ENCODE data around the gene MYO1D.

Gene MYO1D

DNA sequence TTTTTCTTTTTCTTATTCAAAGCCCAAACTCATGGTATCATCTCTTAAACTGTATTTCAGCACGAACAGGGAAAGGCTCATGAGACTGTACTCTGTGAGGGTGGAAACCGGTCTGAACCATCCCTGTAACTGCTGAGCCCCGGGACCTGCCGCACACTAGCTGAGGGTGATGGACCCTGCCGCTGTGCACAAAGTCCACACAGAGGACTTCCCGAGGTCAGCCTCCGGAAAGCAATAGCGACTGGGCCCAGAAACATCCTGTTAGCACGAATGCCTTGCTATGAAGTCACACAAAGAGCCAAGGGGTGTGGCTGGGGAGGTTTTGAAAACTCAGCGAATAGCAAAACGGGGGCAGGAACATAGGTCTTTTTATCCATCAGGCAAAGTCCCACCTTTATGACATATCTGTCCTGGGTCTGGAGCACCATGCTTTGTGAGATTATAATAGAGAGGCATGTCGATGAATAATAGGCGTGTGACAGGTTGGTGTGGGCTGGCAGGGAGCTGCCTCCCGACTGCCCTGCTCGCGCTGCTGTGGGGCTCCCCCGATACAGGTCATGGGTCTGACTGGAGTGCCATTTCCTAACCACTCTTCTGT lies 356.7 kb downstream of the MYO1D start:
- Histone ChIP-seq H3K27ac (ENCODE audit: low read depth, low read length) (no peak overlapping the region), H3K4me1 (ENCODE audit: control insufficient read depth in 5 of 5, insufficient read depth in 5 of 5, low read length in 5 of 5) (peaks cover 2 to 21% (median 19%) of the 10 kb centered on the region in 5 donors), H3K9ac (ENCODE audit: low read length in 5 of 5) (no peak overlapping the region), H3K27me3 (ENCODE audit: control insufficient read depth in 5 of 5, insufficient read depth in 4 of 5, low read length in 5 of 5) (peaks cover 0 to 16% (median 3%) of the 10 kb centered on the region in 5 donors), H3K36me3 (ENCODE audit: control insufficient read depth in 5 of 5, insufficient read depth in 5 of 5, low read length in 5 of 5) (no peaks in the 10 kb centered on the region), H3K4me3 (ENCODE audit: low read depth in 1 of 5, low read length in 5 of 5) (peak overlapping the region in 4 of 5 donors; percentile 44 to 58 (median 54)), H3K9me3 (ENCODE audit: control insufficient read depth in 5 of 5, low read length in 5 of 5) (no peaks in the 10 kb centered on the region)

DNA sequence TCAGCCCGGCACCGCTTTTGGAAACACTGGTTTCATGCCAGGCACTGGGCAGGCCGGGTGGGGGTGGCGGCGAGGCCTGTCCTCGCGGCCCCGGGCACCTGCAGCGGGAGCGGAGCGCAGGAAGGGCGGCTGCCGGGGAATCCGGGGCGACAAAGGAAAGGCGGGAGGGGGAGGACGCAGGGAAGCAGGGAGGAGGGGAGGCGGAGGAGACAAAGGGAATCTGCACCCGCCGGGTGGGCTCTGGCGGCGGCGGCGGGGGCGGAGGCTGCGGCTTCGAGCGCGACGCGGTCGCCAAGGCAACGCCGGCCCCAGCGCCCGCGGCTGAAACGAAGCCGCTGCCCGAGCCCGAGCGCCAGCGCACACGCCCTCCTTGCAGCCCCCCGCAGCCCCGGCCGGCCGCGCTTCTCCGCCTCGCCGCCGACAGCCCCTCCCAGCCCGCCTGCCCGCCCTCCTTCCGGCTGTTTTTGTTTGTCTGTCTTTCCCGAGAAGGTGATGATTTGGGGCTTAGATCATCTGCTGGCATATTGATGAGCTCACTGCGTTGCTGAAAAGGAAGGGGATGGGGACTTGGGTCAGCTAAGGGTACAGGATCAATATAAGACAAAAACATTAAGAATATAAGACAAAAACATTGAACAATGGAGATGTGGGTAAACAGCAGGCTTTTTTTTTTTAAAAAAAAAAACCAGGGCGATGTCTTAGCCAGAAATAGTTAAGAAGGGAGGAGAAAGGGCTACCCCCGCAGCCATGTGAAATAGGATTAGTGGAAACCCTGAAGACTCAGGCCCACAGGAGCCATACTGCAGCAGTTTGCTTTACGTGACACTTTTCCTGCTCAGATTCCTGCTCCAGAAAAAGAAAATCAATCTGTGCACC lies 357.5 kb downstream of the MYO1D start:
- H3K4me3 ChIP-seq (ENCODE audit: low read depth in 1 of 5, low read length in 5 of 5) = peak overlapping the region; percentile 44 to 58 (median 52)
- H3K9ac ChIP-seq (ENCODE audit: low read length in 5 of 5) = peak overlapping the region in 1 of 5 donors; percentile 12
- H3K36me3 ChIP-seq (ENCODE audit: control insufficient read depth in 5 of 5, insufficient read depth in 5 of 5, low read length in 5 of 5) = no peaks in the 10 kb centered on the region
- no peak overlapping the region for H3K27ac ChIP-seq (ENCODE audit: low read depth, low read length)
- no peaks in the 10 kb centered on the region for H3K9me3 ChIP-seq (ENCODE audit: control insufficient read depth in 5 of 5, low read length in 5 of 5)
- peaks cover 0 to 16% (median 3%) of the 10 kb centered on the region in 5 donors for H3K27me3 ChIP-seq (ENCODE audit: control insufficient read depth in 5 of 5, insufficient read depth in 4 of 5, low read length in 5 of 5)
- peaks cover 2 to 21% (median 19%) of the 10 kb centered on the region in 5 donors for H3K4me1 ChIP-seq (ENCODE audit: control insufficient read depth in 5 of 5, insufficient read depth in 5 of 5, low read length in 5 of 5)

- no peak overlapping the region for H3K27ac ChIP-seq (ENCODE audit: low read depth, low read length)
These were observed 358.2 kb downstream of the MYO1D start for GRCh38 chr17:32518646-32519227.

DNA sequence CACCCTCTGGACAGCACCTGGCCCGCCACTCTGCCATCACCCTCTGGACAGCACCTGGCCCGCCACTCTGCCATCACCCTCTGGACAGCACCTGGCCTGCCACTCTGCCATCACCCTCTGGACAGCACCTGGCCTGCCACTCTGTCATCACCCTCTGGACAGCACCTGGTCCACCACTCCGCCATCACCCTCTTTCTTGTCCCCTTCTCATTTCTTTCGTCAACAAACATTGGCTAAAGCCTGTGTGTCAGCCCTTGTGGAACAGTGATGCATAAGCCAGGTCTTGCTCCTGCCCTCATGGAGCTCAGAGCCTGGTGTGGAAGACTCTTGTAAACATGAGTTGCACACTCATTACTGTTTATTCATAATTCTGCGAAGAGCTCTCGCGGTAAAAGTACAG lies 358.9 kb downstream of the MYO1D start:
- no peak overlapping the region for H3K9ac ChIP-seq (ENCODE audit: low read length in 5 of 5)
- peaks cover 0 to 16% (median 3%) of the 10 kb centered on the region in 5 donors for H3K27me3 ChIP-seq (ENCODE audit: control insufficient read depth in 5 of 5, insufficient read depth in 4 of 5, low read length in 5 of 5)
- no peaks in the 10 kb centered on the region for H3K36me3 ChIP-seq (ENCODE audit: control insufficient read depth in 5 of 5, insufficient read depth in 5 of 5, low read length in 5 of 5)
- H3K4me3 ChIP-seq (ENCODE audit: low read depth in 1 of 5, low read length in 5 of 5) = no peak overlapping the region
- H3K4me1 ChIP-seq (ENCODE audit: control insufficient read depth in 5 of 5, insufficient read depth in 5 of 5, low read length in 5 of 5) = peaks cover 2 to 21% (median 19%) of the 10 kb centered on the region in 5 donors
- H3K9me3 ChIP-seq (ENCODE audit: control insufficient read depth in 5 of 5, low read length in 5 of 5) = no peaks in the 10 kb centered on the region
- no peak overlapping the region for H3K27ac ChIP-seq (ENCODE audit: low read depth, low read length)

More at GRCh38 chr17:32518646-32519227, 358.2 kb downstream of the MYO1D start:
- H3K9ac ChIP-seq (ENCODE audit: low read length in 5 of 5) = peak overlapping the region in 1 of 5 donors; percentile 12
- no peaks in the 10 kb centered on the region for H3K36me3 ChIP-seq (ENCODE audit: control insufficient read depth in 5 of 5, insufficient read depth in 5 of 5, low read length in 5 of 5)
- H3K27me3 ChIP-seq (ENCODE audit: control insufficient read depth in 5 of 5, insufficient read depth in 4 of 5, low read length in 5 of 5) = peaks cover 0 to 16% (median 3%) of the 10 kb centered on the region in 5 donors
- peak overlapping the region in 4 of 5 donors; percentile 32 to 57 (median 48) for H3K4me3 ChIP-seq (ENCODE audit: low read depth in 1 of 5, low read length in 5 of 5)
- H3K4me1 ChIP-seq (ENCODE audit: control insufficient read depth in 5 of 5, insufficient read depth in 5 of 5, low read length in 5 of 5) = peaks cover 2 to 21% (median 19%) of the 10 kb centered on the region in 5 donors
- H3K9me3 ChIP-seq (ENCODE audit: control insufficient read depth in 5 of 5, low read length in 5 of 5) = no peaks in the 10 kb centered on the region

- Histone ChIP-seq H3K9me3 (ENCODE audit: control insufficient read depth in 5 of 5, low read length in 5 of 5) (no peaks in the 10 kb centered on the region), H3K4me3 (ENCODE audit: low read depth in 1 of 5, low read length in 5 of 5) (no peak overlapping the region), H3K27me3 (ENCODE audit: control insufficient read depth in 5 of 5, insufficient read depth in 4 of 5, low read length in 5 of 5) (peaks cover 0 to 16% (median 3%) of the 10 kb centered on the region in 5 donors), H3K27ac (ENCODE audit: low read depth, low read length) (no peak overlapping the region), H3K4me1 (ENCODE audit: control insufficient read depth in 5 of 5, insufficient read depth in 5 of 5, low read length in 5 of 5) (peaks cover 2 to 21% (median 19%) of the 10 kb centered on the region in 5 donors), H3K36me3 (ENCODE audit: control insufficient read depth in 5 of 5, insufficient read depth in 5 of 5, low read length in 5 of 5) (no peaks in the 10 kb centered on the region), H3K9ac (ENCODE audit: low read length in 5 of 5) (no peak overlapping the region)
These were observed 359.8 kb downstream of the MYO1D start for GRCh38 chr17:32516940-32517701.

DNA sequence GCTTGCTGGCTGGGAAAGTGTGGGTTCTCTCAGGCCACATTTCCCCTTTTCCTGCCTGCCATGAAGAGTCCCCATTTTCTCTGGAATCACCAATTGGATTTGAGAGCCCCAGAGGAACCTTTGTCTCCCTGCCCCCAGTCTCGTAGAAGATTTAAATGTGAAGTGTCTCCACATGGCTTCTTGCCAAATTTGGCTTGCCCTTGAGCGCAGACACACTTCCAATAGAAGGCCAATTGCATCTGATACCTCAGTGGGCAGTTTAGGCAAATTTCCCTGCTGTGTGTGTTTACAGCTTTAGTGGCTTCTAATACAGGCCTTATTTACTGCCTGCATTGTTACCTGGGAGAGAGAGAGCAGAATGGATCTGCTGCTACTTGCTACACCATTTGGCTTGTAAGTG lies 360.5 kb downstream of the MYO1D start:
- no peak overlapping the region for H3K27ac ChIP-seq (ENCODE audit: low read depth, low read length)
- H3K9me3 ChIP-seq (ENCODE audit: control insufficient read depth in 5 of 5, low read length in 5 of 5) = no peaks in the 10 kb centered on the region
- H3K4me1 ChIP-seq (ENCODE audit: control insufficient read depth in 5 of 5, insufficient read depth in 5 of 5, low read length in 5 of 5) = peaks cover 2 to 21% (median 19%) of the 10 kb centered on the region in 5 donors
- no peak overlapping the region for H3K4me3 ChIP-seq (ENCODE audit: low read depth in 1 of 5, low read length in 5 of 5)
- H3K27me3 ChIP-seq (ENCODE audit: control insufficient read depth in 5 of 5, insufficient read depth in 4 of 5, low read length in 5 of 5) = peaks cover 0 to 16% (median 3%) of the 10 kb centered on the region in 5 donors
- no peak overlapping the region for H3K9ac ChIP-seq (ENCODE audit: low read length in 5 of 5)
- H3K36me3 ChIP-seq (ENCODE audit: control insufficient read depth in 5 of 5, insufficient read depth in 5 of 5, low read length in 5 of 5) = no peaks in the 10 kb centered on the region

DNA sequence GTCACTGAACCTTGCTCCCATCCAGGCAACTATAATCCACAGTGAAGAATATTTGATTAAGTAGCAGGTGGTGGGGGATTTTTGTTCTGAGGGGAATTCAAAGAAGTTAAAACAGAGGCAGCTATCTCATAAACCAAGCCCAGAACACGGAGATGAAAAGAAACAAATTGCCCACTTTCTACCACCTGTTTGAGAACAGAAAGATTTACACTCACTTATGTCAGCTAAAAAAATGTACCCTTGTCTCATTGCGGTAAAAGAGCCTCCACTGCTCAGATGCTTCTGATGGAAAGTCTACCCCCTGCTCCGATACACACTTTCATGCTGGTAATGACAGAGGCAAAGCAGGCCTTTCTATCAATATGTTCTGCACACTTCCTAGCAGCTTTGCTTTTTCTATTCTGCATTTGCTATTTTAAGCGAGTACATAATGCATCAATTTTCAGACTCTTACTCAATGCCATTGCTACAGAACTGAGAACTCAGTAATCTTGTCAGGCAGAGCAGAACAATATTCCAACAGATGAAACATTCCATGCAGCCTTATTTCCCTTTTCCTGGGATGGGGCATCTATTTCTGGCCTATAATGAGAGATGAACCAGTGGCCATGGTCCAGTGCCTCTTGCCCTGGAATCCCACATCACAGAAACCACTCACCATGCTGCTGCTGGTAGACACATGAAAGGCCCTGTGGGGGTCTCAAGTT lies 361.1 kb downstream of the MYO1D start:
- H3K4me1 ChIP-seq (ENCODE audit: control insufficient read depth in 5 of 5, insufficient read depth in 5 of 5, low read length in 5 of 5) = peaks cover 2 to 21% (median 19%) of the 10 kb centered on the region in 5 donors
- H3K4me3 ChIP-seq (ENCODE audit: low read depth in 1 of 5, low read length in 5 of 5) = no peak overlapping the region
- peaks cover 0 to 13% (median 3%) of the 10 kb centered on the region in 5 donors for H3K27me3 ChIP-seq (ENCODE audit: control insufficient read depth in 5 of 5, insufficient read depth in 4 of 5, low read length in 5 of 5)
- H3K27ac ChIP-seq (ENCODE audit: low read depth, low read length) = no peak overlapping the region
- H3K9me3 ChIP-seq (ENCODE audit: control insufficient read depth in 5 of 5, low read length in 5 of 5) = no peaks in the 10 kb centered on the region
- no peak overlapping the region for H3K9ac ChIP-seq (ENCODE audit: low read length in 5 of 5)
- H3K36me3 ChIP-seq (ENCODE audit: control insufficient read depth in 5 of 5, insufficient read depth in 5 of 5, low read length in 5 of 5) = no peaks in the 10 kb centered on the region

GRCh38 chr17:32514606-32515005 lies 362.3 kb downstream of the MYO1D start:
- peaks cover 0 to 8% (median 2%) of the 10 kb centered on the region in 5 donors for H3K27me3 ChIP-seq (ENCODE audit: control insufficient read depth in 5 of 5, insufficient read depth in 4 of 5, low read length in 5 of 5)
- no peak overlapping the region for H3K27ac ChIP-seq (ENCODE audit: low read depth, low read length)
- no peaks in the 10 kb centered on the region for H3K9me3 ChIP-seq (ENCODE audit: control insufficient read depth in 5 of 5, low read length in 5 of 5)

DNA sequence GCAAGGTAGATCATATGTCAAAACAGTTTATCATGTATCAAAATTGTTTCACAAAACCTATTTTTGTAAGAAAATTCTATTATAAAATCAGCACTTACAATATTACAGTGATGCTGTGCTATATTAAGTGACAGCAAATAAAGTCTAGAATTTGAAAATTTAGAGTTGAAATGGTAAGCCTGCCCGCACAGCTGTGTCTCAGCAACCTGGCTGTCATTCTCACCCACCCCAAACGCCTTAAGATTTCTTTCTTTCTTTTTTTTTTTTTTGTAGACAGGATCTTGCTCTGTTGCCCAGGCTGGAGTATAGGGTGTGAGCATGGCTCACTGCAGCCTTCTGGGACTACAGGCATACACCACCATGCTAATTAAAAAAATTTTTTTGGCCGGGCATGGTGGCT lies 363.3 kb downstream of the MYO1D start:
- Histone ChIP-seq H3K4me1 (ENCODE audit: control insufficient read depth in 5 of 5, insufficient read depth in 5 of 5, low read length in 5 of 5) (peaks cover 0 to under 1% (median 0%) of the 10 kb centered on the region in 5 donors), H3K9ac (ENCODE audit: low read length in 5 of 5) (no peak overlapping the region), H3K27ac (ENCODE audit: low read depth, low read length) (no peak overlapping the region), H3K4me3 (ENCODE audit: low read depth in 1 of 5, low read length in 5 of 5) (no peak overlapping the region), H3K9me3 (ENCODE audit: control insufficient read depth in 5 of 5, low read length in 5 of 5) (no peaks in the 10 kb centered on the region), H3K36me3 (ENCODE audit: control insufficient read depth in 5 of 5, insufficient read depth in 5 of 5, low read length in 5 of 5) (no peaks in the 10 kb centered on the region), H3K27me3 (ENCODE audit: control insufficient read depth in 5 of 5, insufficient read depth in 4 of 5, low read length in 5 of 5) (peaks cover 0 to 4% (median 0%) of the 10 kb centered on the region in 5 donors)

More at GRCh38 chr17:32514606-32515005, 362.3 kb downstream of the MYO1D start:
- H3K36me3 ChIP-seq (ENCODE audit: control insufficient read depth in 5 of 5, insufficient read depth in 5 of 5, low read length in 5 of 5) = no peaks in the 10 kb centered on the region
- no peak overlapping the region for H3K4me3 ChIP-seq (ENCODE audit: low read depth in 1 of 5, low read length in 5 of 5)
- no peak overlapping the region for H3K9ac ChIP-seq (ENCODE audit: low read length in 5 of 5)
- H3K4me1 ChIP-seq (ENCODE audit: control insufficient read depth in 5 of 5, insufficient read depth in 5 of 5, low read length in 5 of 5) = peaks cover 0 to 10% (median 7%) of the 10 kb centered on the region in 5 donors
